ENCODE measurements around the gene PARP14. TPM values are rescaled to one million over a fixed set of nuclear protein-coding genes. Genes with fewer than 3 reads are reported as not detected.

PARP14 gene
- total RNA-seq, 1 donor from 2014 or later, result 14.1 TPM

DNA sequence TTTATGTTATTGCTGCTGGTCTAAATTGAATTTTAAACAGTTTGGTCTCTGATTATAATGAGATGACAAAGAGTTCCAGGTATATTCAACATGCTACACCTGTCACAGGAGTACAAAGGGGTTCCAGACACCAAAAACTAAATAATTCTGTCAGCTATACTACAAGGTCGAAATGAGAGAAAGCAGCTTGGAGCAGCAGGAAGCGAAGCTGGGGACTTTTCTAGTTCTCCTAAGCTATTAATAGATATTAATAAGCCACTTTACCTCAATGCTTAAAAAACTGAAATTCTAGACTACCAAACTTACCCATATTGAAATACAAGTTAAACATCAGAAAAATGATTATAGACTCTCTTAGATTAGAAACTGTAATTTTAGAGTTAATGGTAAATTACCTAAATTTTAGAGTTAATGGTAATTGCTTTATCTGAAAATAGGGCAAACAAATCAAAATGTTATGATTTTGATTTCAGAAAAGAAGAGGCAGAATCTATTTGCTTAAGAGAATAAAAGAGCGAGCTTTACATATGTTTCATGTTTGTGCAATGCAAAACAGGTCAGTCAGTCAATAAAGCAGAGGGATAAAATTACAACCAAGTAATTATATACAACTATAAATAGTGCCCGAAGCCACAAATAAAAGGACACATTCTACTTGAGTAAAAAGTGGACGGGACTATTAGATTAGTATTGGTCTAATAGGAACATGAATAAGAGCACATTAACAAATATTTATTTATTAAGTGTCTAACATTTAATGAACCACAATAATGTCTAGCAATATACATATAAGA, 96.2 kb downstream of the PARP14 start:
- H3K27ac Mint-ChIP-seq (ENCODE audit: unreplicated experiment), result no peak overlapping the region
- no peak overlapping the region for H3K4me3 Mint-ChIP-seq (ENCODE audit: unreplicated experiment)
- DNase-seq (ENCODE audit: low spot score), result no peak
- H3K36me3 Mint-ChIP-seq (ENCODE audit: low read depth), result no peaks in the 10 kb centered on the region
- no peaks in the 10 kb centered on the region for H3K4me1 Mint-ChIP-seq (ENCODE audit: low read depth)
- TF ChIP-seq, protein P1, sequence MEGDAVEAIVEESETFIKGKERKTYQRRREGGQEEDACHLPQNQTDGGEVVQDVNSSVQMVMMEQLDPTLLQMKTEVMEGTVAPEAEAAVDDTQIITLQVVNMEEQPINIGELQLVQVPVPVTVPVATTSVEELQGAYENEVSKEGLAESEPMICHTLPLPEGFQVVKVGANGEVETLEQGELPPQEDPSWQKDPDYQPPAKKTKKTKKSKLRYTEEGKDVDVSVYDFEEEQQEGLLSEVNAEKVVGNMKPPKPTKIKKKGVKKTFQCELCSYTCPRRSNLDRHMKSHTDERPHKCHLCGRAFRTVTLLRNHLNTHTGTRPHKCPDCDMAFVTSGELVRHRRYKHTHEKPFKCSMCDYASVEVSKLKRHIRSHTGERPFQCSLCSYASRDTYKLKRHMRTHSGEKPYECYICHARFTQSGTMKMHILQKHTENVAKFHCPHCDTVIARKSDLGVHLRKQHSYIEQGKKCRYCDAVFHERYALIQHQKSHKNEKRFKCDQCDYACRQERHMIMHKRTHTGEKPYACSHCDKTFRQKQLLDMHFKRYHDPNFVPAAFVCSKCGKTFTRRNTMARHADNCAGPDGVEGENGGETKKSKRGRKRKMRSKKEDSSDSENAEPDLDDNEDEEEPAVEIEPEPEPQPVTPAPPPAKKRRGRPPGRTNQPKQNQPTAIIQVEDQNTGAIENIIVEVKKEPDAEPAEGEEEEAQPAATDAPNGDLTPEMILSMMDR (IDR thresholded peaks at IDR 0.05), result no peak
- no peaks in the 10 kb centered on the region for H3K9me3 Mint-ChIP-seq (ENCODE audit: low read depth)
- no peaks in the 10 kb centered on the region for H3K27me3 Mint-ChIP-seq (ENCODE audit: low read depth)

DNA sequence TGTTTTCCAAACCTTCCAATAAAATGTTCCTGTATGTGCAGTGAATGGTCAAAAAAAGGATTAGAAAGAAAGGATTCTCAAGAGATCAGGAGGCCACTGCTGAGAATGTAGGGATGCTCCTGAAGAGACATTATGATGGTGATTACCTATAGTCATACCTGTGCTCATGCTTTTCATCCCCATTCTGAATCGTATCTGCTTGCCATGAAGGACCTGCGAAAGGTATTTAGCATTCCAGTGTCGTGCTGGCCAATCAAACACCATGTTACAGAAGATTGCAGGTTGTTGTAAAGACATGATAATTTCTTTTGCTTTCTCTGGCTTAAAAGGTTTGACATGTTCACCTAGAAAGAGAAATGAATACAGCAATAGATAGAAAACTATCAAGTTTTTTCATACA, 96.9 kb downstream of the PARP14 start:
- Mint-ChIP-seq H3K27me3 (ENCODE audit: low read depth) (no peaks in the 10 kb centered on the region), H3K9me3 (ENCODE audit: low read depth) (no peaks in the 10 kb centered on the region), H3K27ac (ENCODE audit: unreplicated experiment) (no peak overlapping the region), H3K36me3 (ENCODE audit: low read depth) (no peaks in the 10 kb centered on the region), H3K4me3 (ENCODE audit: unreplicated experiment) (no peak overlapping the region), H3K4me1 (ENCODE audit: low read depth) (no peaks in the 10 kb centered on the region)
- no peak for DNase-seq (ENCODE audit: low spot score)
- TF ChIP-seq, protein P1 (IDR thresholded peaks at IDR 0.05), result no peak

Other genes starting within 250 kb of the PARP14 start
- gene KPNA1, start 165.9 kb upstream of the PARP14 start, total RNA-seq, result 80.6 to 88.9 TPM (median 85.6 TPM) in 3 replicates
- gene PARP9, start 116.5 kb upstream of the PARP14 start, total RNA-seq, result 9.0 to 16.5 TPM (median 9.1 TPM) in 3 replicates
- gene DTX3L, start 116.5 kb upstream of the PARP14 start, total RNA-seq, result 13.5 to 16.6 TPM (median 15.0 TPM) in 3 replicates
- gene PARP15, start 103.2 kb upstream of the PARP14 start, total RNA-seq, result 0.10 TPM in 1 of 3 replicates, not detected in the others
- 4.5 to 8.3 TPM (median 4.8 TPM) in 3 replicates for gene HSPBAP1, start 113.0 kb downstream of the PARP14 start, total RNA-seq
- 14.3 to 15.1 TPM (median 14.3 TPM) in 3 replicates for gene SLC49A4, start 114.2 kb downstream of the PARP14 start, total RNA-seq

Data from chondrocyte (in vitro differentiated cells).